GM12878 (cell line): Measurements from ENCODE around the gene DDC. TPM values are rescaled to one million over a fixed set of nuclear protein-coding genes. Genes with fewer than 3 reads are reported as not detected.

Experiments
- ATAC-seq: fragments of 200-7000 bp; cut with Tn5 transposase; 3 replicates; pipeline ENCODE4 v1.9.1; 2020; ENCODE audit warnings: mild to moderate bottlenecking, moderate library complexity
- BruUV-seq: library from RNA; stranded (reverse); fragments of 400-500 nt; replicated peaks from 2 replicates; lab custom pipeline; 2021; lab: Mats Ljungman, UMichigan
- CTCF ChIA-PET: fragments of 300-600 bp; sonication (Branson Sonifier 250); formaldehyde crosslinking; extraction: SDS; loops from one replicate; lab custom pipeline; 2021; ENCODE audit warnings: inconsistent platforms; lab: Yijun Ruan, JAX
- POLR2A ChIA-PET: fragments of 350-600 bp; formaldehyde crosslinking; extraction: SDS; loops from one replicate; lab custom pipeline; 2021; ENCODE audit warnings: inconsistent platforms; lab: Charles Lee
- RAD21 ChIA-PET: fragments of 300-600 bp; sonication (Branson Sonifier 250); formaldehyde crosslinking; loops from one replicate; lab custom pipeline; 2023; ENCODE audit warnings: antibody characterized with exemption; ENCODE audit not compliant: unreplicated experiment; lab: Charles Lee
- SMC1A ChIA-PET: fragments of 300-600 bp; sonication (Branson Sonifier 250); formaldehyde crosslinking; loops from one replicate; lab custom pipeline; 2023; ENCODE audit not compliant: unreplicated experiment, uncharacterized antibody; lab: Charles Lee
- DNase-seq: peaks from one replicate; pipeline ENCODE4 v3.0.0-alpha.2; 2011; ENCODE audit warnings: low read depth, low spot score
- FAIRE-seq: peaks from 3 replicates; lab custom pipeline; 2011; peaks lifted over from hg19 to GRCh38; lab: Jason Lieb, UNC
- H2AFZ ChIP-seq: 2 replicates; pipeline ENCODE4 v1.6.0; 2011; ENCODE audit warnings: low read depth, low read length, control low read depth; ENCODE audit not compliant: control insufficient read depth
- H3K27ac ChIP-seq: 2 replicates; pipeline ENCODE4 v1.5.1; 2011; ENCODE audit warnings: control low read depth; ENCODE audit not compliant: control insufficient read depth, insufficient read depth
- H3K27me3 ChIP-seq, 2 experiments: replicated peaks in 1 of 2; 2 replicates each; pipeline versions ENCODE4 v1.6.0 to v1.6.1; 2011; ENCODE audit warnings: low read length in 1 of 2; ENCODE audit not compliant: control insufficient read depth in 2 of 2, insufficient read depth in 2 of 2
- H3K36me3 ChIP-seq, 2 experiments: 2 replicates each; pipeline ENCODE4 v1.5.1; 2011; ENCODE audit warnings: low read length in 1 of 2; ENCODE audit not compliant: control insufficient read depth in 2 of 2, insufficient read depth in 2 of 2
- H3K4me1 ChIP-seq: 2 replicates; pipeline ENCODE4 v1.6.1; 2011; ENCODE audit warnings: mild to moderate bottlenecking, low read length, moderate library complexity, mixed read lengths; ENCODE audit not compliant: control insufficient read depth, insufficient read depth
- H3K4me2 ChIP-seq: 2 replicates; pipeline ENCODE4 v1.6.0; 2011; ENCODE audit warnings: control low read depth; ENCODE audit not compliant: control insufficient read depth, insufficient read depth
- H3K4me3 ChIP-seq: fragments of 200-600 bp; sonication (generic); 2 replicates; pipeline ENCODE4 v1.5.1; 2016
- H3K79me2 ChIP-seq: 2 replicates; pipeline ENCODE4 v1.6.0; 2011; ENCODE audit warnings: low read length; ENCODE audit not compliant: control insufficient read depth, insufficient read depth
- H3K9ac ChIP-seq: 2 replicates; pipeline ENCODE4 v1.8.0; 2011; ENCODE audit warnings: low read length, control low read depth, mixed read lengths; ENCODE audit not compliant: control insufficient read depth, insufficient read depth
- H3K9me3 ChIP-seq: replicated peaks from 3 replicates; pipeline ENCODE4 v1.5.1; 2011; ENCODE audit warnings: mild to moderate bottlenecking, low read length; ENCODE audit not compliant: control insufficient read depth, insufficient read depth
- H4K20me1 ChIP-seq: 2 replicates; pipeline ENCODE4 v1.6.0; 2011; ENCODE audit not compliant: control insufficient read depth, insufficient read depth
- BRCA1 ChIP-seq: IDR thresholded peaks from 2 replicates; pipeline ENCODE4 v1.6.1; 2011; ENCODE audit warnings: low read depth, low read length, improper control_type of control experiment
- CEBPB ChIP-seq, 2 experiments: fragments of 150-350 bp in 1 of 2; IDR thresholded peaks; 2 replicates each; pipeline ENCODE4 v1.6.1; 2012 to 2014; ENCODE audit warnings: low read depth in 2 of 2, low read length in 2 of 2, borderline replicate concordance in 1 of 2, inconsistent platforms in 1 of 2
- IRF4 ChIP-seq: IDR thresholded peaks from 2 replicates; pipeline ENCODE4 v1.6.1; 2011; ENCODE audit warnings: low read depth, low read length
- MEF2B ChIP-seq: fragments of 450-650 bp; IDR thresholded peaks from 2 replicates; pipeline ENCODE4 v1.6.1; 2018; ENCODE audit warnings: mild to moderate bottlenecking, moderate library complexity; ENCODE audit not compliant: partially characterized antibody, poor library complexity, severe bottlenecking
- PKNOX1 ChIP-seq: fragments of 450-650 bp; IDR thresholded peaks from 2 replicates; pipeline ENCODE4 v1.6.1; 2016; ENCODE audit warnings: mild to moderate bottlenecking
- RFX5 ChIP-seq: IDR thresholded peaks from 2 replicates; pipeline ENCODE4 v1.6.1; 2011; ENCODE audit warnings: low read depth, low read length, improper control_type of control experiment
- SMC3 ChIP-seq: IDR thresholded peaks from 2 replicates; pipeline ENCODE4 v1.6.1; 2011; ENCODE audit warnings: low read length, improper control_type of control experiment, borderline replicate concordance
- SP1 ChIP-seq: IDR thresholded peaks from one replicate; pipeline ENCODE4 v1.6.1; 2011; ENCODE audit warnings: low read depth, low read length
- SPI1 ChIP-seq: IDR thresholded peaks from 2 replicates; pipeline ENCODE4 v1.6.1; 2011; ENCODE audit warnings: low read depth, mild to moderate bottlenecking, low read length, moderate library complexity, borderline replicate concordance; ENCODE audit not compliant: insufficient read depth
- SRF ChIP-seq, 2 experiments: IDR thresholded peaks; 2 replicates each; pipeline ENCODE4 v1.6.1; 2011; ENCODE audit warnings: low read depth in 2 of 2, low read length in 2 of 2, mild to moderate bottlenecking in 1 of 2, moderate library complexity in 1 of 2
- USF1 ChIP-seq: IDR thresholded peaks from 2 replicates; pipeline ENCODE4 v1.6.1; 2011; ENCODE audit warnings: borderline replicate concordance, low read depth, mild to moderate bottlenecking, moderate library complexity, mixed read lengths, low read length; ENCODE audit not compliant: insufficient read depth; ENCODE audit errors: extremely low read length
- ZBED1 ChIP-seq: IDR thresholded peaks from 2 replicates; pipeline ENCODE4 v1.6.1; 2016; ENCODE audit warnings: borderline replicate concordance
- ZBTB33 ChIP-seq: fragments of 450-650 bp; IDR thresholded peaks from 2 replicates; pipeline ENCODE4 v1.6.1; 2017; ENCODE audit warnings: mild to moderate bottlenecking
- ZBTB40 ChIP-seq: fragments of 450-650 bp; IDR thresholded peaks from 2 replicates; pipeline ENCODE4 v1.6.1; 2016; ENCODE audit warnings: mild to moderate bottlenecking, moderate library complexity, borderline replicate concordance
- ZNF24 ChIP-seq: fragments of 450-650 bp; IDR thresholded peaks from 2 replicates; pipeline ENCODE4 v1.6.1; 2017; ENCODE audit warnings: antibody characterized with exemption, mild to moderate bottlenecking
- WGBS: methylation state at CpG from one replicate; pipeline ENCODE4 v1.1.6; 2016; ENCODE audit warnings: low lambda C conversion rate; ENCODE audit not compliant: insufficient replicate concordance, insufficient coverage; ENCODE audit errors: missing lambda C conversion rate; 5-methylcytosine and 5-hydroxymethylcytosine counted together
- in situ Hi-C: fragments of 300-500 bp; cut with MboI; formaldehyde crosslinking; loops from 9 replicates; pipeline ENCODE4 v1.14.3; 2018; ENCODE audit warnings: mixed read lengths
- intact Hi-C: fragments of 100-400 bp; cut with micrococcal nuclease; formaldehyde crosslinking; loops from one replicate; pipeline ENCODE4 v1.14.2; 2022; ENCODE audit not compliant: unreplicated experiment
- polyA plus RNA-seq, 11 experiments: library from polyadenylated mRNA; depleted of rRNA in 4 of 11; unstranded in 6 of 11; stranded (reverse) in 5 of 11; fragments of >200 nt; fragmentation: Nextera tagmentation in 4 of 11; fragmentation: Illumina TruSeq in 1 of 11; extraction: Ambion mirVana in 4 of 11; extraction: Trizol in 1 of 11; gene quantifications; 1 replicate in 1 of 11; 2 replicates in 10 of 11; pipeline versions ENCODE4 v1.2.1 to v1.2.3, GENCODE V29; 2011 to 2016; ENCODE audit warnings: inconsistent platforms in 2 of 11, missing spikeins in 2 of 11, low read depth in 1 of 11
- total RNA-seq, 4 experiments: library from RNA; depleted of rRNA in 3 of 4; stranded (reverse); fragments of >200 nt in 3 of 4; fragmentation: Illumina TruSeq in 1 of 4; extraction: Trizol in 1 of 4; gene quantifications; 2 replicates each; pipeline versions ENCODE4 v1.2.1 to v1.2.3, GENCODE V29; 2013 to 2021

Gene DDC
- total and polyA plus RNA-seq, 10 of the 15 experiments (the other 5 are each of a cell fraction or from before 2014, with no cell fraction given), result not detected

- H3K36me3 ChIP-seq, result no peaks in the 10 kb centered on the region
- no peak overlapping the region for H3K4me2 ChIP-seq
- ATAC-seq, result no peak
- H3K9ac ChIP-seq, result no peak overlapping the region
- H3K79me2 ChIP-seq, result no peaks in the 10 kb centered on the region
- DNase-seq, result no peak
- CTCF ChIA-PET, result no interaction called here
- H2AFZ ChIP-seq, result no peak overlapping the region
- no peaks in the 10 kb centered on the region for H4K20me1 ChIP-seq
- WGBS, result 37% methylated on average over 15 of the region's 15 CpGs
- H3K4me1 ChIP-seq, result no peaks in the 10 kb centered on the region
- H3K4me3 ChIP-seq, result no peak overlapping the region
- no TSS peak for BruUV-seq
- RAD21 ChIA-PET, result no interaction called here
- POLR2A ChIA-PET, result no interaction called here
- no peak overlapping the region for H3K27ac ChIP-seq
- SMC1A ChIA-PET, result no interaction called here
- H3K27me3 ChIP-seq, result peaks cover 0 to 1% of the 10 kb centered on the region in 2 experiments; a peak in 1 of 4 replicates
- no peak for FAIRE-seq
- in situ Hi-C loops, result no loop called here
- intact Hi-C loops, result no loop called here
- H3K9me3 ChIP-seq, result no peaks in the 10 kb centered on the region
- TF ChIP-seq USF1 (no peak), RFX5 (no peak), ZBED1 (no peak), SPI1 (no peak), ZBTB33 (no peak), CEBPB (IDR thresholded peaks at IDR 0.05; ENCODE audit: borderline replicate concordance in 1 of 2, low read depth in 2 of 2, low read length in 2 of 2) (no peak), IRF4 (no peak), SRF (IDR thresholded peaks at IDR 0.05; ENCODE audit: low read depth in 2 of 2, low read length in 2 of 2) (no peak), ZBTB40 (no peak), ZNF24 (no peak), MEF2B (no peak), SMC3 (no peak), BRCA1 (no peak), PKNOX1 (no peak), SP1 (no peak)
These were observed 35.9 kb downstream of the DDC start for GRCh38 chr7:50529093-50529862.
